CD4-positive, alpha-beta T cell treated with Interleukin-6 for 4 hours (primary cell): ENCODE measurements around the gene WDR4.
"Not testable (repeated sequence)": the region's sequence is repeated elsewhere in the genome, so short reads cannot be mapped to it uniquely, and the experiment has no call there.

Source experiments
- DNase-seq: peaks from one replicate; pipeline ENCODE4 v3.0.0-alpha.2; 2020; ENCODE audit warnings: mixed read lengths

WDR4 gene

DNA sequence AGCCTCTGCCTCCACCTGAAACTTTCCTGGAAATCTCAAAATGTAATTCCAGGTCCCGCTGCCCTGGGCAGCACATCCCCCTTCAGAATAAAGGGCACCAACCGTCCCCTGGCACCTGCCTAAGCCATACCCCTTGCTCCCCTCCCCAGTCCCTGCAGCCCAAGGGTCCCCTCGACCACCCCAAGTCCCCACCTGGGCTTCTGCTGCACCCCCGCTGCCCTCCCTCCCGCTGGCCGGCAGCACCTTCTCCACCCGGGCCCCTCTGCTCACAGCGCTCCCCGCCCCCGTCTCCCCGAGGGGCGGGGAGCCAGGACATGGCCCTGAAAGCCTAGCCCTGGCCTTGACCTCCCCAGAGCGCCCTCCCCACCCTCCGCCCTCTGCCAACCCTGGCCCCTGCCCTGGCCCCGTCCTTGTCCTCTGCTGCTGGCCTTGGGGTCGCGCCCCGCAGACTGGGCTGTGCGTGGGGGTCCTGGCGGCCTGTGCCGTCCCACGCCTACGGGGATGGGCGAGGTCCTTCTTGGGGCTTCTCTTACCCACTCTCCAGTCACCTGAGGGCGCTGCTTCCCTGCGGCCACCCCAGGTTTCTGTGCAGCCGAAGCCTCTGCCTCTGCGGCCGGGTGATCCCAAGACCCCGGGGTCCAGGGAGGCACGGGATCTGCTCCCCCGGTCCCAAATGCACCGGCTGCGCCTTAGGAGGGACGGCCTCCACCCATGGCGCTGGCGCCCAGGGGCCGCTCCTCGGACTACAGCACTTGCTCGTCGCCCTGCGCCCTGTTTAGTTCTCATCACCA lies 41.7 kb downstream of the WDR4 start:
- DNase-seq: no peak

DNA sequence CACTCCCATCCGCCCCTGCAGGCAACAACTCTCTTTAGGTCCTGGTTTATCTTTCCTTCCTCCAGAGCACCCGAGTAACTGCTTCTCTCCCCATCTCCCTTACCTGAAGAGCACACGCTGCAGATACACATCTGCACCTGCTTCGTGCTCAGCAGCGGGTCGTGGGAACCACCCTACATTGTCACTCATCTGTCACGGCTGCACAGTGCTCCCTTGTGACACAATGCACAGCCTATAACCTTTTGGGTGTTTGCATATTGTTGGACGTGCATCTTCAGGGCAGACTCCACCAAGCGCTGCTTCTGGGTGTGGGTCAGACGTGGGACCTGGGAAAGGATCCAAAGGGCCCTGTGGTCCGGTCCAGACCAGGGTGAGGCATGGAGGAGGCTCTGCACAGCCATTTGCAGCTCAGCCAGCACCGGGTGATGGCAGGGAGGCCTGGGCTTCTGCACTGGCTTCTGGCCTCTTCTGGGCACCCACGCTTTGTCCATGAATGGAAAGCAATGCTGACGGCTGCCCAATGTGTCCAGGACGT lies 42.5 kb downstream of the WDR4 start:
- no peak for DNase-seq

- no peak for DNase-seq
Measured at GRCh38 chr21:42836402-42836666, 43.0 kb downstream of the WDR4 start.

- no peak for DNase-seq
Measured at GRCh38 chr21:42835611-42836401, 43.5 kb downstream of the WDR4 start.

DNA sequence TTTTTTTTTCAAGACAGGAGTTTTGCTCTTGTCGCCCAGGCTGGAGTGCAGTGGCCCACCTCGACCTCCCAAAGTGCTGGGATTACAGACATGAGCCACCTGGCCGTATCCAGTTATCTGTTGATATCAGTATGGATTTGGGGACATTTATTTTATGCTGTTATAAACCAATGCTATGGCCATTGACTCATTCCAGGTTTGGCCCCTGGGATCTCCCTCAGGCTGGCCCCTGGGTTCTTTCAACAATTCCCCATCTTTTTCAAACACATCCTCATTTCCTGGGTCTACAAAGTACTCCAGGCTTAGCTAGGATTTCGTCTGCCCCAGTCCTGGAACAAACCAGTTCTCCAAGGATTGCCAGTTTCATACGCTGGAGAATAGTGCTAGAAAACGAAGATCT lies 44.1 kb downstream of the WDR4 start:
- no peak for DNase-seq

- DNase-seq: no peak
Measured at GRCh38 chr21:42834726-42835191, 44.6 kb downstream of the WDR4 start.

DNA sequence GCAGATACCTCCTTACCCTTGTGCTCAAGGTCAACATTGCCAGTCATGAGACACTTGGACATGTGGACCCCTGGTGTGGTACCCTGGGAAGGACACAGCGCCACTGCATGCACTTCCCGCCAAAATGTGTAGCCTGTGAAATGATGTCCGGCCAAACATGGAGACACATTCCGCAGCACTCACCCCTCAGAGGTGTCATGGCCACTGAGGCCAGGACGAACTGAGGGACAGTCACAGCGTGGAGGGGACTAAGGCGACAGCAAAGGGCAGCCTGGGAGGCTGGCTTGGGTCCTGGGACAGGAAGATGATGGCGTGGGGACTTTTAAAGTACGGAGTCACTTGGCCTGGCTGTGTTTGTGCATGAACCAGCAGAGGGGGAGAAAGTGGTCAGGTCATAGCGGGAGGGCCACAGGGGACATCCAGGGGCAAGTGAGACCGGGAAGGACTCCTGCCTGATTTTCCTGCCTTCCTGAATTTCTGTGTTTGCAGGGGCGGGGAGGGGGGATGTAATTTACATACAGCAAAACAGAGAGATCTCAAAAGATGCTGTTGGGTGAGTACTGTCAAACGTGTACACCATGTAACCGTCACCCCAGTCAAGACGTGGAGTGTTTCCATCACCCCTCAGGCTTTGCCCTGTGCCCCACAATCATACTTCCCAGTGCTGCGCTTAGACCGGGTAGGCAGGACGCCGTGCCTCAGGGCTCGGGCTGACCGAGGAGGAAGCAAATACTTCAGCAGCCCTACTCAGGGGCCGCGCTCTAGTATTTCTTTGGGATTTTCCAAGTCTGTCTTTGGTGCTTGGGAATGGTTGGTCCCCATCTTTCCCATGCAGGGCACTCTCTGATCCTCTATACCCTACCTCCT lies 45.2 kb downstream of the WDR4 start:
- no peak for DNase-seq

- peak; percentile 56 for DNase-seq
Measured at GRCh38 chr21:42833439-42833815, 45.9 kb downstream of the WDR4 start.

DNA sequence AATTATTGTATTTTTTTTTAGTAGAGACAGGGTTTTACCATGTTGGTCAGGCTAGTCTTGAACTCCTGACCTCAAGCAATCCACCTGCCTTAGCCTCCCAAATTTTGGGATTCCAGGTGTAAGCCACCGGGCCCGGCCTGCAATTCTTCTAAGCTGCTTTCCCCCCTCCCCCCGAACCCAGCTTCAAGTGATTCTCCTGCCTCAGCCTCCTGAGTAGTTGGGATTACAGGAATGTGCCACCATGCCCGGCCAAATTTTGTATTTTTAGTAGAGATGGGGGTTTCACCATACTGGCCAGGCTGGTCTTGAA lies 47.1 kb downstream of the WDR4 start:
- not testable (repeated sequence) for DNase-seq

DNA sequence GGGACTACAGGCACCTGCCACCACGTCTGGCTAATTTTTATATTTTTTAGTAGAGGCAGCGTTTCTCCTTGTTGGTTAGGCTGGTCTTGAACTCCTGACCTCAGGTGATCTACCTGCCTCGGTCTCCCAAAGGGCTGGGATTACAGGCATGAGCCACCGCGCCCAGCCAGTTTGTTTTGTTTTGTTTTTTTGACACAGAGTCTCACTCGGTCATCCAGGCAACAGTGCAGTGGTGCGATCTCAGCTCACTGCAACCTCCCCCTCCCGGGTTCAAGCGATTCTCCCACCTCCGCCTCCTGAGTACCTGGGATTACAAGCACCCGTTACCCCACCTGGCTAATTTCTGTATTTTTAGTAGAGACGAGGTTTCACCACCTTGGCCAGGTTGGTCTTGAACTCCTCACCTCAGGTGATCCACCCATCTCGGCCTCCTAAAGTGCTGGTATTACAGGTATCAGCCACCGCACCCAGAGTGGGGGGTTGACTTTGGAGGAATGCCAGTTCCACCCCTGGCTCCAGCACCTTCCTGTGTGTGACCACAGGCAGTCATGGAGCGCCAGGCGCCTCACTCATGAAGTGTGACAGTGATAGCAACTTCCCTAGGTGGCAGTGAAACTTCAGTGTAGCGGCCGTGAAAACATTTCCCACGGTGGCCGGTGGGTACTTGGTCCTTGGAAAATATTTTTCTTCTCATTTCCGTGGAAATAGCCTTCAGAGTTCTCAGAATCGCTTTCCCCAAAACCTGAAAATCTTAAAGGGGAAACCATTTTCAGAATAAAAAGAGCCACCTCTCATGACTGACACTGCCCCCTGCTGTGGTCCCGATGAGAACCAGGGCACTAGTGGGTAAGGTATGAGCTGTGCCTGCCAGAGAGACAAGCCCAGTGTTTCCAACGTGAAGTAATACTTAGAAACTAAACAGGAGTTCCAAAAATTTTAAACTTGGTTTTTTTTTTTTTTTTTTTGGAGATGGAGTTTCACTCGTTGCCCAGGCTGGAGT lies 48.6 kb downstream of the WDR4 start:
- peak; percentile 39 for DNase-seq

GRCh38 chr21:42829954-42830353 lies 49.4 kb downstream of the WDR4 start:
- no peak for DNase-seq

DNA sequence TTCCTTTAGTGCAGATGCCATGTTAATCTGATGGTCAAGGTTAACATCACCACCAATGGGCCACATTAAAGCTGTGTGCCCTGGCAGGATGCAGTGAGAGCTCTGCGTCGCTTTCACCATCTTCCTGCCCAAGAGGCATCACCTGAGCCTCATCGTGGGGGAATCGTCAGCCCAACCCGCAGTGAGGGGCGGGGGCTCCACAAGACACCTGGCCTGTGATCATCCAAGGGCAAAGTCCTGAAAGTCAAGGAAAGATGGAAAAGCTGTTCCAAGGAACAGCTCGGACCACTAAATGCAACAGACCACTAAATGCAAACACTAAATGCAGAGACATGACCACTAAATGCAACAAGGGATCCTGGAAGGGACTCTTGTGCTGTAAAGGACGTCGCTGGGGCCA lies 49.9 kb downstream of the WDR4 start:
- no peak for DNase-seq

- no peak for DNase-seq
Measured at GRCh38 chr21:42827588-42827987, 51.8 kb downstream of the WDR4 start.

DNA sequence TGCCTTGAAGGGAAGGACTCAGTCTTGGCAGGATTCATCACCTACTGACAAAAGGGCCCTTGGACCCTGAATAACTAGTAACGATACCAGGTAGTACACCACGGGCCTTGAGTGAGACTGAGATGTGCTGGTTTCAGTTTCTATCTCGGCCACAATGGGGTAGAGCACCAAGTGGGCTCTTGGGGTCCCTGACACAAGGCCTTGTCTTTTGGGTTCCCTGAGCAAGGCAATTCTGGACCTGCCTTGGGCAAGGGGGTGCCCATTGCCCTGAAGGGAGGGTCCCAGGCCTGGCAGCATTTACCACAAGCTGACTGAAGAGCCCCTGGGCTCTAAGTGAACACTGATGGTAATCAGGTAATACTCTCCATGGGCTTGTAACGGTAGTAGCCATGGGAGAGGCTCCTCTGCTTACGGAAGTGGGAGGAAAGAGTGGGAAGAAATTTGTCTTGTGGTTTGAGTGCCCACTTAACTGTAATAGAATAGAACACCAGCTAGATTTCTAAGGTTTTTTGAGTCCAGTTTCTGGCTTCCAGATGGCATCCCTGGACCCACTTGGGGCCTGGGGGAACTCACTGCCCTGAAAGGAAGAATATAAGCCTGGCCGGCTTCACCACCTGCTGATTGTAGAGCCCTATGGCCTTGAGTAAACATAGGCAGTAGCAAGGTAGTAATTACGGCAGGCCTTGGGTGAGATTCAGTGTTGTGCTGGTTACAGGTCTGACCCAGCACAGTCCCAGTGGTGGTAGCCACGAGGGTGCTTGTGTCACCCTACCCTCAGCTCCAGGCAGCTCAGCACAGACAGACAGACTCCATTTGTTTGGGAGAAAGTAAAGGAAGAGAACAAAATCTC lies 58.5 kb downstream of the WDR4 start:
- DNase-seq: no peak

DNA sequence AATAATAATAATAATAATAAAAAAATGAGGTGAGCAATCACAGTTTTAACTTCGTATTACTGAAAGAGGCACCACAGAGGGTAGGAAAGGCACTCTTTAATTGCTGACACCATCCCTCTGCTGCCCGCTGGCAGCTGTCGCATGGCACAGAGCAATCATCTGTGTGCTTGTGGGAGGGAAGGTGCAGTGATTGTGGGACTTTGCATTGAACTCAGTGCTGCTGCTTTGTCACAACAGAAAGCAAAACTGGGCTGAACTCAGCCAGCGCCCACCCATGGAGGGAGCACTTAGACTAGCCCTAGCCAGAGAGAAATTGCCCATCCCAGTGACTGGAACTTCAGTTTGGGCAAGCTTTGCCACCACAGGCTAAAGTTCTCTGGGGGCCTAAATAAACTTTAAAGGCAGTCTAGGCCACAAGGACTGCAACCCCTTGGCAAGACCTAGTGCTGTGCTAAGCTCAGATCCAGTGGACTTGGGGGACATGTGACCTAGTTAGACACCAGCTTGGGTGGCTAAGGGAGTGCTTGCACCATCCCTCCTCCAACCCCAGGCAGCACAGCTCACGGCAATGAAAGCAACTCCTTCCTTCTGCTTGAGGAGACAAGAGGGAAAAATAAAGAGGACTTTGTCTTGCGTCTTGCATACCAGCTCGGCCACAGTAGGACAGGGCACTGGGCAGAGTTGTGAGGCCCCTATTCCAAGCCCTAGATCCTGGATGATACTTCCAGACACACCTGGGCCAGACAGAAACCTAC lies 59.3 kb downstream of the WDR4 start:
- DNase-seq: no peak

DNA sequence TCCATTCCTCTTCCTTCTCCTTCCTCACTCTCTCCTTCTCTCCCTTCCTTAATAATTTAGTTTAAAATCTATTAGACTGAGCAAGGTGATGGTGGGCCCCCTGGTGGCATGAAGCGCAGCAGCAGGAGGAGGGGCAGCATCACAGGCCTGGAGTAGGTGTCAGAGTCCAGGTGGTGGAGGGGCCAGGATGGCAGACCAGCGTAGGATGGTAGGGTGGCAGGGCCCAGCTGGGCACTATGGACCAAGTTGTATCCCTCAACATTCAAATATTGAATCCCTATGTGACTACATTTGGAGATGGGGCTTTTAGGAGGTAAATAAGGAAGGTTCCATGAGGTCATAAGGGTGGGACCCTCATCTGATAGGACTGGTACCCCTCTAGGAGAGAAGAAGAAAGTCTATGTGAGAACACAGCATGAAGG lies 61.0 kb downstream of the WDR4 start:
- peak; percentile 84 for DNase-seq

GRCh38 chr21:42815217-42815616 lies 64.1 kb downstream of the WDR4 start:
- DNase-seq: no peak

- DNase-seq: not testable (repeated sequence)
Measured at GRCh38 chr21:42812528-42813241, 66.7 kb downstream of the WDR4 start.

DNA sequence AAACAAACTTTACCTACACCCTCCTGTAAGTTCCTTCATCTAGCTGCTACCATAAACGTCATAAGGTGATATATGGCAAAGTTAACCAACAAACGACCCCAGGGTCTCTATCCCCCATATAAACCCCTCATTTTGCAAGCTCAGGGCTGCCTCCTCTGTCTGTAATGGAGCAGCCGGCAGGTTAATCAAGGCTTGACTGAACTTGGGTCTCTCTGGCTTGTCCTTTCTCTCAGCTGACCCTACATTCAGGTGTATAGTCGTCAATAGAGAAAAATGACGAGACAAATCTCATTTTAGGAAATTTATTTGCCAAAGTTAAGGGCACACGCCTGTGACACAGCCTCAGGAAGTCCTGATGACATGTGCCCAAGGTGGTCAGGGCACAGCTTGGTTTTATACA lies 67.4 kb downstream of the WDR4 start:
- no peak for DNase-seq
